ENCODE results near the gene LCP2.
"Not testable (repeated sequence)": the region's sequence is repeated elsewhere in the genome, so short reads cannot be mapped to it uniquely, and the experiment has no call there.

Gene LCP2

DNA sequence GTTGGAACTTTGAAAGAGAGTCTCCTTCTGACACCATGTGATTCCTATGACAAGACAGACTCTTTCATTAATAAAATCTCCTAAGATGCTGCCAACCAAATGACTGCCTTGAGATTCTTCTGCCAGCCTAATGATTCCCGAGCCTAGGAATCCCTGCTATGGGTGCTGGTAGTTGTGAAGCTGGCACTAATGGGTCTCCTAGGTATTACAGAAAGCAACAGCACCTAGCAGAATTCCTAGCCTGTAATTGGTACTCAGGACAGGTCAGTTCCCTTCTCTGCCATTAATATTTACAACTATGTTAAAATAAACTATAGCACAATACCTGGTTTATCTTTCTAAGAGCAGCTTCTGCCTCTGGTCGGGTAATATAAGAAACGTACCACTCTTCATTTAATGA is 45.5 kb downstream of the LCP2 start:
- H3K9ac ChIP-seq (ENCODE audit: low read length), result no peak overlapping the region
- no peak overlapping the region for H3K27ac ChIP-seq (ENCODE audit: low read length)
- no peaks in the 10 kb centered on the region for H3K9me3 ChIP-seq (ENCODE audit: control insufficient read depth, low read depth, low read length)
- no peaks in the 10 kb centered on the region for H3K36me3 ChIP-seq (ENCODE audit: control insufficient read depth, low read depth, low read length)
- H3K4me1 ChIP-seq (ENCODE audit: control insufficient read depth, low read depth, low read length), result peaks cover 39% of the 10 kb centered on the region
- no peaks in the 10 kb centered on the region for H3K27me3 ChIP-seq (ENCODE audit: control insufficient read depth, insufficient read depth, low read length)
- H3K4me3 ChIP-seq (ENCODE audit: low read length), result peak overlapping the region; percentile 20

DNA sequence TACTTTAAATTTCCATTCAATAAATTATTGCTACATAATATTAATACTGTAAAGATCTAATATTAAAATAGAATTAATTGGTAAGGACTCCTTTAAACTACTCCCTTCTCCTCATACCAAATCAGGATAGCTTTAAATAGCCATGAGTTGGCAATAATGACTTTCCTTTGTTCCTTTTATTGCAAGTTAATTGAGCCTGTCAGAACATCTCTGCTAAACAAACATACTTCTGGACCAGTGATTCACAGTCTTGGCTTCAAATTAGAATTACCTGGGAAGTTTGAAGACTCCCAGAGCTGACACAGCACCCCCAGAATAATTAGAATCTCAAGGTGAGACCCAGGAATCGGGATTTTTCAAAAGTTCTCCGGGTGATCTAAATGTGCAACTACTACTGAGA is 46.1 kb downstream of the LCP2 start:
- H3K4me3 ChIP-seq (ENCODE audit: low read length), result no peak overlapping the region
- no peaks in the 10 kb centered on the region for H3K27me3 ChIP-seq (ENCODE audit: control insufficient read depth, insufficient read depth, low read length)
- peaks cover 39% of the 10 kb centered on the region for H3K4me1 ChIP-seq (ENCODE audit: control insufficient read depth, low read depth, low read length)
- no peak overlapping the region for H3K9ac ChIP-seq (ENCODE audit: low read length)
- H3K27ac ChIP-seq (ENCODE audit: low read length), result no peak overlapping the region
- no peaks in the 10 kb centered on the region for H3K9me3 ChIP-seq (ENCODE audit: control insufficient read depth, low read depth, low read length)
- H3K36me3 ChIP-seq (ENCODE audit: control insufficient read depth, low read depth, low read length), result no peaks in the 10 kb centered on the region

DNA sequence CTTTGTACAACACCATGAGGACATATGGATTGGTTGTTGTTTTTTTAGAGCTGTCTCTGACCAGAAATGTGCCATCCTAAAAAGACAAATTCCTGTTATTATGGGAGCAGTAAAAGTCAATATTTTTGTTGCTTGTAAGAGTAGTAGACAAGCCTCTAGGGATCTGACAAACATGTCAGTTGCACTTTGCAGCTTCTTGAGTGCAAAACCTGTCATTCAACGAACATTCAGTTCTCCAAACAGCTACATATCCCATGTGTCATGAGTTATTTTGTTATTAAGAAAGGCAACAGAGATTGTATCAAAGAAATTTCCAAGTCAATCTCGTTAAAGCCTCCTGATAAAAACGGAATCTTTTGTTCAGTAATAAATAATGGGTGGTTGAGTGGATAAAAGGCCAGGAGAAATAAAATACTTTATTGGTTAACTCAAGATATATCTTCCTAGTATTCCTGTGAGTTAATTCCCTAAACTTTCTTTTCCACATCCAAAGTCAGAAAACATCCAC is 46.7 kb downstream of the LCP2 start:
- Histone ChIP-seq H3K27ac (ENCODE audit: low read length) (no peak overlapping the region), H3K4me3 (ENCODE audit: low read length) (no peak overlapping the region), H3K9me3 (ENCODE audit: control insufficient read depth, low read depth, low read length) (no peaks in the 10 kb centered on the region), H3K27me3 (ENCODE audit: control insufficient read depth, insufficient read depth, low read length) (no peaks in the 10 kb centered on the region), H3K4me1 (ENCODE audit: control insufficient read depth, low read depth, low read length) (peaks cover 39% of the 10 kb centered on the region), H3K36me3 (ENCODE audit: control insufficient read depth, low read depth, low read length) (no peaks in the 10 kb centered on the region), H3K9ac (ENCODE audit: low read length) (no peak overlapping the region)

DNA sequence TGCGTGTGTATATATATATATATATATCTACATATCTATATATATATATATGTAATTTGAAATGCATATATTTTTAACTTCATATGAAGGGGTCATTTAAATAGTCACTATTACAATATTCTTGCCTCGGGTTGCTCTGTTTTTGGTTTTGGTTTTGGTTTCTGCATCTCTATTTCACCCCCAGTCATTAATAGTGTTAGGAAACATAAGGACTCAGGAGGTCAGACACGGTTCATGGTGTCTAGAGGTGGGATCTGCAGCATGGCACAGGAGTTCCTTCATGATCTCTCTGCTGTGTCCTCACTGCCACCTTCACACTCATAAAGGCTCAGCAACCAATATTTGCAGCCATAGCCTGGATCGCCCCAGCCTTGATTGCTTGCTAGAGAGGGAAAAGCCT is 48.2 kb downstream of the LCP2 start:
- Histone ChIP-seq H3K36me3 (ENCODE audit: control insufficient read depth, low read depth, low read length) (no peaks in the 10 kb centered on the region), H3K4me3 (ENCODE audit: low read length) (no peak overlapping the region), H3K9me3 (ENCODE audit: control insufficient read depth, low read depth, low read length) (no peaks in the 10 kb centered on the region), H3K27ac (ENCODE audit: low read length) (no peak overlapping the region), H3K4me1 (ENCODE audit: control insufficient read depth, low read depth, low read length) (peaks cover 37% of the 10 kb centered on the region), H3K27me3 (ENCODE audit: control insufficient read depth, insufficient read depth, low read length) (no peaks in the 10 kb centered on the region), H3K9ac (ENCODE audit: low read length) (no peak overlapping the region)

DNA sequence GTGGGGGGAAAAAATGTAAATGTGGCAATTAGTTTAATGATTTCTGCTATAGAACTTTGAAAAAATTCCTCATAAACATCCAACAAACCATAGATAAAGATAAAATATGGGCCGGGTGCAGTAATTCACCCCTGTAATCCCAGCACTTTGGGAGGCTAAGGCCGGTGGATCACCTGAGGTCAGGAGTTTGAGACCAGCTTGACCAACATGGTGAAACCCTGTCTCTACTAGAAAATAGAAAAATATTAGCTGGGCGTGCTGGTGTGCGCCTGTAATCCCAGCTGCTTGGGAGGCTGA is 48.7 kb downstream of the LCP2 start:
- H3K27ac ChIP-seq (ENCODE audit: low read length); H3K4me3 ChIP-seq (ENCODE audit: low read length); H3K9ac ChIP-seq (ENCODE audit: low read length); H3K9me3 ChIP-seq (ENCODE audit: control insufficient read depth, low read depth, low read length); H3K27me3 ChIP-seq (ENCODE audit: control insufficient read depth, insufficient read depth, low read length); H3K36me3 ChIP-seq (ENCODE audit: control insufficient read depth, low read depth, low read length): not testable (repeated sequence)
- peaks cover 32% of the 10 kb centered on the region for H3K4me1 ChIP-seq (ENCODE audit: control insufficient read depth, low read depth, low read length)

DNA sequence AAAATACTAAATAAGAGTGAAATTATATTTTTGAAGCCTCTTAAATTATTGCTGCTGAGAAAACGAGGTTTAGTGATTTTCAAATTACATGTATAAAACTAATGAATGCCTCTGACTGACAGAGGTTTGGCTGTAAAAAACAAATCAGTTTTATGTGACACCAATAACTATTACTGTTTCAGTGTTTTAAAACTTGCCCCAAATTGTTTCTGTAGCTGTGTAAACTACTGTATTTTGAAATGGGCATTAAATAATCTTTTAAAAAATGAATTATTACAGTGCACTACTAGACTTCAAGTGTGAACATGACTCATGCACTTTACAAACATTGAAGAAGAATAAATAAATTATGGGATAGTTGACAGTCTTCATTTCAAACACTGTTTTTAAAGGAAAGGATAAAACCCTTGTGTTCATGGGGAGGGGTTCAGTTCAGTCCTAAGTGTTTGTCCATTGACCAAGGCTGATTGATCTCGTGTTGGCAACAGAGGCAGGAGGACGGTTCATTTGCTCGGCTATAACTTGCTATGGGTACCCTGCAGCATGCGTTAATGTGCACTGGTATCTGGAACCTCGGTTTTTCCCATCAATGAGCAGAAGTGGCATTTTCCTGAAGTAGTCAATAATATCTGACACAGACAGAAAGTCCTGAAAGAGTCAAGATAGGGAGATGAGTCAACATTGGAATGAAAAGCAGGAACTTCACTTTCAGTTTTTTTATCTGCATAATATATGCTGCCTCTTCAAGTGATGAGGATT is 49.2 kb downstream of the LCP2 start:
- Histone ChIP-seq H3K27me3 (ENCODE audit: control insufficient read depth, insufficient read depth, low read length) (no peaks in the 10 kb centered on the region), H3K36me3 (ENCODE audit: control insufficient read depth, low read depth, low read length) (no peaks in the 10 kb centered on the region), H3K4me3 (ENCODE audit: low read length) (no peak overlapping the region), H3K4me1 (ENCODE audit: control insufficient read depth, low read depth, low read length) (peaks cover 27% of the 10 kb centered on the region), H3K9me3 (ENCODE audit: control insufficient read depth, low read depth, low read length) (no peaks in the 10 kb centered on the region), H3K27ac (ENCODE audit: low read length) (no peak overlapping the region), H3K9ac (ENCODE audit: low read length) (no peak overlapping the region)

DNA sequence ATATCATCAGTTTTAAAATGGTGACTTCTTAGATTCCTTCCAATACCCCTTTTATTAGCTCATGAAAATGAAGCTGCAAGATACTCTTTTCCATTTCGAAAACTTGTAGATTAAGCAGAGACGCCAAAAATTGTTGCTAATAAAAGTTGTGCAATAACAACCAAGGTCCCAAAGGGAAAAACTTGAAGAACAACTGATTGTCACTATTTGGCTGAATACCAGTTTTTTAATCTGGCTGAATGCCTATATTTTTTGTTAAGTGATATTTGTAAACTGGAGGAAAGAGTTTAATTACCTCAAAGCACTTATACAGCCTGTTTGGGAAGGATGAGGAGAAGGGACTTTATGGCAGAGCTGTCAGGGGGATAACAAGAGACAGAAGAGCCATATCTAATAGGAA is 50.2 kb downstream of the LCP2 start:
- no peaks in the 10 kb centered on the region for H3K36me3 ChIP-seq (ENCODE audit: control insufficient read depth, low read depth, low read length)
- no peaks in the 10 kb centered on the region for H3K27me3 ChIP-seq (ENCODE audit: control insufficient read depth, insufficient read depth, low read length)
- no peaks in the 10 kb centered on the region for H3K9me3 ChIP-seq (ENCODE audit: control insufficient read depth, low read depth, low read length)

DNA sequence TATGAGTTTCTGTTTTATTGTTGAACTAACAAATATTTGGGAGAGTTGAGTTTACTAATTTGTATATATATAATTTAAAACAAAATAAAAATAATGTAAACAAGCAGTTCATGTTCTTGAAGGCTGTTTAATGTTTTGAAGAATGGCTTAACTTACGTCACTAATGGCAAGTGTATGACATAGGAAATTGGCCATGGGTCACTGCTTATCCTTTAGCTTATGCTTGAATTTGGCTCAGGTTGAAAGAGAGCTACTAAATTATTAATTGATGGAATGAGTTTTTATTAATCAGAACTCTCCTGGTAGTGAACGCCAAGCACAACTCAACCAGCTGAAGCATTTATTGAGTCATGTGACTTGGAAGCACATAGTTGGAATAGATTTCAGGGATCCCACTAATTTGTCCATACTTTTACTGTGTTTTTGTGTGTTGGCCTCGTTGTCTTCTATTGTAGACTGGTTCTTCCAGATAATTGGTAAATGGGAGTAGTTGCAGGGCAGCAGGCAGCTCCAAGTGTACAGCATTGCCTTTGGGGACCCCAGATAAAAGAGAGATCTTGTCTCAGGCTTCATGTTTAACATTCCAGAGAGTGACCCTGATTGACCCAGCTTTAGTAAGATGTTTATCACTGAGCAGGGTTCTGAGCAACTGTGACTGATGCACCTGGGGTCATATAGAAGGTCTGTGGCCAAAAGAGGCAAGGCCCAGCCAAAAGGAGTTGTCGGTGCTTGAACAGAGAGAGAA is 51.3 kb downstream of the LCP2 start:
- Histone ChIP-seq H3K4me3 (ENCODE audit: low read length) (peak overlapping the region; percentile 58), H3K27me3 (ENCODE audit: control insufficient read depth, insufficient read depth, low read length) (no peaks in the 10 kb centered on the region), H3K9me3 (ENCODE audit: control insufficient read depth, low read depth, low read length) (no peaks in the 10 kb centered on the region), H3K9ac (ENCODE audit: low read length) (no peak overlapping the region), H3K27ac (ENCODE audit: low read length) (no peak overlapping the region), H3K36me3 (ENCODE audit: control insufficient read depth, low read depth, low read length) (no peaks in the 10 kb centered on the region), H3K4me1 (ENCODE audit: control insufficient read depth, low read depth, low read length) (peaks cover 8% of the 10 kb centered on the region)

More for the DNA sequence above, 50.2 kb downstream of the LCP2 start:
- Histone ChIP-seq H3K9ac (ENCODE audit: low read length) (no peak overlapping the region), H3K4me3 (ENCODE audit: low read length) (no peak overlapping the region), H3K4me1 (ENCODE audit: control insufficient read depth, low read depth, low read length) (peaks cover 17% of the 10 kb centered on the region), H3K27ac (ENCODE audit: low read length) (no peak overlapping the region)

DNA sequence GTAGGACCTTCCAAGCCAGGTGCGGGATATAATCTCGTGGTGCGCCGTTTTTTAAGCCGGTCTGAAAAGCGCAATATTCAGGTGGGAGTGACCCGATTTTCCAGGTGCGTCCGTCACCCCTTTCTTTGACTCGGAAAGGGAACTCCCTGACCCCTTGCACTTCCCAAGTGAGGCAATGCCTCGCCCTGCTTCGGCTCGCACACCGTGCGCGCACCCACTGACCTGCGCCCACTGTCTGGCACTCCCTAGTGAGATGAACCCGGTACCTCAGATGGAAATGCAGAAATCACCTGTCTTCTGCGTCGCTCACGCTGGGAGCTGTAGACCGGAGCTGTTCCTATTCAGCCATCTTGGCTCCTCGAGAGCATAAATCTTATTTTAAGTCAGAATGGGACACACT is 52.1 kb downstream of the LCP2 start:
- H3K36me3 ChIP-seq (ENCODE audit: control insufficient read depth, low read depth, low read length); H3K27ac ChIP-seq (ENCODE audit: low read length); H3K27me3 ChIP-seq (ENCODE audit: control insufficient read depth, insufficient read depth, low read length); H3K4me1 ChIP-seq (ENCODE audit: control insufficient read depth, low read depth, low read length); H3K9me3 ChIP-seq (ENCODE audit: control insufficient read depth, low read depth, low read length): not testable (repeated sequence)
- H3K9ac ChIP-seq (ENCODE audit: low read length), result peak overlapping the region; percentile 48
- H3K4me3 ChIP-seq (ENCODE audit: low read length), result peak overlapping the region; percentile 58

DNA sequence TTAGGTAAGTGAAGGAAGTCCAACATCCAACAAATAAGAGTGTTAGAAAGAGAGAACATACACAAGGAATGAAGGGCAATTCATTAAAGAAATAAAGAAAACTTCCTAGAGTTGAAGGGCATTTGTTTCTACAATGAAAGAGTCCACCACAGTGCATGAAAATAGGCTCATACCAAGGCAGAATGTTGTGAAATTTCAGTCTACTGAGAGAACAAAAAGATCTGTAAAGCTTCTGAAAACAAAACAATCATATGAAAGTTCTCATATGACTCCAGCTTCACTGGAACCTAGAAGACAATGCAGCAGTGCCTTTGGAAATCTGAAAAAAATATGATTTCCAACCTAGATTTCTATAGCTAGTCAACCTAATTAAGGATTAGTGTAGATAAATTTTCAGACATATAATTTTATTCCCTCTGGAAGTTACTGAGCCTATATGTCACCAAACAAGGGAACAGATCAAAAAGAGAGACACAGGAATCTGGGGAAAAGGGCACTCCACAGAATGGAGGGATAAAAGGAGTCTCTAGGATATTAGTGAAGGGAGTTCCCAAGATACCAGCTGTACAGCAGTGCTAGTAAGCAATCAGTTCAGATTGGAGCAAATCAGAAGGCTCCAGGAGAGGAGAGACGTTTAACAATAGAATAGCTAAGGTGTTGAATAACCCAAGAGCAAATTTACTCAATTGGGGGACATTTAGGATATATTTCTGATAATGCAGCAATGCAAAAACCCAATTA is 59.0 kb downstream of the LCP2 start:
- Histone ChIP-seq H3K4me1 (ENCODE audit: control insufficient read depth, low read depth, low read length) (no peaks in the 10 kb centered on the region), H3K9ac (ENCODE audit: low read length) (no peak overlapping the region), H3K4me3 (ENCODE audit: low read length) (no peak overlapping the region), H3K27me3 (ENCODE audit: control insufficient read depth, insufficient read depth, low read length) (no peaks in the 10 kb centered on the region), H3K27ac (ENCODE audit: low read length) (no peak overlapping the region), H3K9me3 (ENCODE audit: control insufficient read depth, low read depth, low read length) (no peaks in the 10 kb centered on the region), H3K36me3 (ENCODE audit: control insufficient read depth, low read depth, low read length) (no peaks in the 10 kb centered on the region)

DNA sequence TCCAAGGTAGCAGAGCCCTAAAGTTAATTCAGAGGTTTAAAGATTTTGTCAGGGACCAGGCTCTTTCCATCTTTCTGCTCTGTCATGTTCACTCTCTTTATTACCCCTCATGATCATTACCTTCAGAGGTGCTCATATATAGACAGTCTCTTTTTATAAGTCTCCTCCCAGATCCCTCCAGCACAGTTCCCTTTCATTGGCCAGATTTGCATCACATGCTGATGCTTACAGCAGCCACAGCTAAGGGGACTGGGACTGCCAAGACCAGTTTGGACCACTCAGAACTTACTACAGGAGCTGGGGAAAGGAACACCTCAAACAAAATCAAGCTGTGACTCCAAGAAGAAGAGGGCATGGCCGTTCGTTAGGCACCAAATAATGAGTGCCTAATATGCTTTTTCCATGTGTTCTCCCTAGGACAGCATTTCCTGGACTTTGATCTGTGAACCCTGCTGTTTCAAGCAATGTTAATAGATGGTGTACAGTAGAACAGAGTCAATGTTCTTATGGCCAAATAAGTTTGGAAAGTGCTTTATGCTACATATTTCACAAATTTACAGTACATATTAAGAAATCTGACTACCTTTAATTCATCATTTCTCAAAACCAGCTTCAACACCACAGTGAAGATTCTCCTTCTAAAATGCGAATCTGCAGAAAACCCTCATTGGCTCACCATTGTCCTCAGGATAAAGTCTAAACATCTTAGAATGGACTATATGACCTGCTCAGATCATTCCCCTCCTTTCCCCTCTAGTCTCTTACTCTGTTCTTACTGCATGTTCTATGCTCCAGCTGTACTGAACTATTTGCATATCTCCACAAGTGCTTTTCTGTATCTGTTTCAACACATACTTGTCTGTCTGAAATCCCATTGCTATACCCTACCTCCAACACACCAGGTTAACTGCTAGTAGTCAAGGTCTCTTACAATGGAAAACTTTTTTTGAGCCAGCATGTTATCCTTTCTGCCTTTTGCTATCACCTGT is 61.4 kb downstream of the LCP2 start:
- Histone ChIP-seq H3K27ac (ENCODE audit: low read length) (no peak overlapping the region), H3K4me1 (ENCODE audit: control insufficient read depth, low read depth, low read length) (no peaks in the 10 kb centered on the region), H3K9ac (ENCODE audit: low read length) (no peak overlapping the region), H3K27me3 (ENCODE audit: control insufficient read depth, insufficient read depth, low read length) (no peaks in the 10 kb centered on the region), H3K9me3 (ENCODE audit: control insufficient read depth, low read depth, low read length) (no peaks in the 10 kb centered on the region), H3K36me3 (ENCODE audit: control insufficient read depth, low read depth, low read length) (no peaks in the 10 kb centered on the region), H3K4me3 (ENCODE audit: low read length) (no peak overlapping the region)

Measured in iPS-18a (cell line).